Lung microvascular endothelial cell (primary cell): Measurements from ENCODE around the gene ALKBH1. TPM values are rescaled to one million over a fixed set of nuclear protein-coding genes. Genes with fewer than 3 reads are reported as not detected.
"Not testable (repeated sequence)": the region's sequence is repeated elsewhere in the genome, so short reads cannot be mapped to it uniquely, and the experiment has no call there.

Experiments used
- DNase-seq, 2 donors: peaks; one replicate each; pipeline versions ENCODE4 v3.0.0 to v3.0.0-alpha.2; 2010; ENCODE audit warnings: low read depth in 2 of 2
- total RNA-seq: library from RNA; depleted of rRNA; stranded (reverse); fragments of >200 nt; gene quantifications from 2 replicates; pipeline ENCODE4 v1.2.1, GENCODE V29; 2014

ALKBH1 gene
- total RNA-seq, 1 donor from 2014 or later, result 6.7 TPM

- no peak for DNase-seq
Observed at GRCh38 chr14:77674931-77675330, 32.9 kb downstream of the ALKBH1 start.

GRCh38 chr14:77673193-77673592 lies 34.6 kb downstream of the ALKBH1 start:
- no peak for DNase-seq

- DNase-seq, result no peak
Observed at GRCh38 chr14:77667331-77667730, 40.5 kb downstream of the ALKBH1 start.

GRCh38 chr14:77663293-77663692 lies 44.5 kb downstream of the ALKBH1 start:
- peak; percentile 15 to 86 for DNase-seq

GRCh38 chr14:77661562-77661961 lies 46.3 kb downstream of the ALKBH1 start:
- DNase-seq, result not testable (repeated sequence)

GRCh38 chr14:77660754-77661153 lies 47.1 kb downstream of the ALKBH1 start:
- DNase-seq, result no peak

- no peak for DNase-seq
Observed at GRCh38 chr14:77659831-77660230, 48.0 kb downstream of the ALKBH1 start.

GRCh38 chr14:77657280-77657679 lies 50.5 kb downstream of the ALKBH1 start:
- DNase-seq, result peak in 1 of 2 donors; percentile 62

GRCh38 chr14:77654001-77654441 lies 53.8 kb downstream of the ALKBH1 start:
- DNase-seq, result no peak

- DNase-seq, result no peak
Observed at GRCh38 chr14:77649326-77649725, 58.5 kb downstream of the ALKBH1 start.

GRCh38 chr14:77648520-77649200 lies 59.2 kb downstream of the ALKBH1 start:
- DNase-seq, result no peak

GRCh38 chr14:77647853-77648252 lies 60.0 kb downstream of the ALKBH1 start:
- no peak for DNase-seq

GRCh38 chr14:77646907-77647306 lies 60.9 kb downstream of the ALKBH1 start:
- DNase-seq, result no peak

- DNase-seq, result no peak
Observed at GRCh38 chr14:77645520-77646230, 62.1 kb downstream of the ALKBH1 start.

GRCh38 chr14:77642407-77642806 lies 65.4 kb downstream of the ALKBH1 start:
- DNase-seq, result no peak

GRCh38 chr14:77641534-77642341 lies 66.1 kb downstream of the ALKBH1 start:
- peak; percentile 78 to 89 for DNase-seq

- peak; percentile 20 to 61 for DNase-seq
Observed at GRCh38 chr14:77640756-77641533, 66.9 kb downstream of the ALKBH1 start.

GRCh38 chr14:77638771-77639171 lies 69.1 kb downstream of the ALKBH1 start:
- DNase-seq, result peak in 1 of 2 donors; percentile 39

- not testable (repeated sequence) for DNase-seq
Observed at GRCh38 chr14:77635869-77636268, 72.0 kb downstream of the ALKBH1 start.

- DNase-seq, result not testable (repeated sequence)
Observed at GRCh38 chr14:77635466-77635865, 72.4 kb downstream of the ALKBH1 start.

GRCh38 chr14:77630111-77630510 lies 77.7 kb downstream of the ALKBH1 start:
- DNase-seq, result no peak
